HUES64 (cell line): ENCODE data around the gene SCARB2. TPM values are rescaled to one million over a fixed set of nuclear protein-coding genes. Genes with fewer than 3 reads are reported as not detected.

ENCODE experiments used
- H3K27ac ChIP-seq: 2 replicates; pipeline ENCODE4 v1.7.0; 2013; ENCODE audit warnings: low read depth, low read length, inconsistent platforms
- H3K27me3 ChIP-seq: 2 replicates; pipeline ENCODE4 v1.6.1; 2013; ENCODE audit warnings: mild to moderate bottlenecking, low read length; ENCODE audit not compliant: insufficient read depth
- H3K36me3 ChIP-seq: 2 replicates; pipeline ENCODE4 v1.6.1; 2013; ENCODE audit warnings: mild to moderate bottlenecking, low read length; ENCODE audit not compliant: insufficient read depth
- H3K4me1 ChIP-seq: 2 replicates; pipeline ENCODE4 v1.6.1; 2013; ENCODE audit warnings: mild to moderate bottlenecking, low read length, moderate library complexity; ENCODE audit not compliant: insufficient read depth
- H3K4me3 ChIP-seq: 2 replicates; pipeline ENCODE4 v1.5.1; 2013; ENCODE audit warnings: mild to moderate bottlenecking, low read length, moderate library complexity
- H3K9ac ChIP-seq: 2 replicates; pipeline ENCODE4 v1.6.1; 2013; ENCODE audit warnings: mild to moderate bottlenecking, low read depth, low read length
- H3K9me3 ChIP-seq: 2 replicates; pipeline ENCODE4 v1.6.1; 2013; ENCODE audit warnings: low read depth, low read length; ENCODE audit not compliant: insufficient read depth
- WGBS: fragments of 150-250, 120-280 bp; methylation state at CpG from one replicate; pipeline ENCODE4 v1.1.7; 2013; ENCODE audit warnings: missing lambda C conversion rate; 5-methylcytosine and 5-hydroxymethylcytosine counted together
- polyA plus RNA-seq, 2 experiments: library from polyadenylated mRNA; stranded (reverse); fragments of 50-300 nt; gene quantifications; one replicate each; pipeline ENCODE4 v1.2.3, GENCODE V29; 2013

SCARB2 gene, protein sequence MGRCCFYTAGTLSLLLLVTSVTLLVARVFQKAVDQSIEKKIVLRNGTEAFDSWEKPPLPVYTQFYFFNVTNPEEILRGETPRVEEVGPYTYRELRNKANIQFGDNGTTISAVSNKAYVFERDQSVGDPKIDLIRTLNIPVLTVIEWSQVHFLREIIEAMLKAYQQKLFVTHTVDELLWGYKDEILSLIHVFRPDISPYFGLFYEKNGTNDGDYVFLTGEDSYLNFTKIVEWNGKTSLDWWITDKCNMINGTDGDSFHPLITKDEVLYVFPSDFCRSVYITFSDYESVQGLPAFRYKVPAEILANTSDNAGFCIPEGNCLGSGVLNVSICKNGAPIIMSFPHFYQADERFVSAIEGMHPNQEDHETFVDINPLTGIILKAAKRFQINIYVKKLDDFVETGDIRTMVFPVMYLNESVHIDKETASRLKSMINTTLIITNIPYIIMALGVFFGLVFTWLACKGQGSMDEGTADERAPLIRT
- 26.0 TPM for polyA plus RNA-seq (2013, experiment 1 of 2)
- 37.6 TPM for polyA plus RNA-seq (2013, experiment 2 of 2)

DNA sequence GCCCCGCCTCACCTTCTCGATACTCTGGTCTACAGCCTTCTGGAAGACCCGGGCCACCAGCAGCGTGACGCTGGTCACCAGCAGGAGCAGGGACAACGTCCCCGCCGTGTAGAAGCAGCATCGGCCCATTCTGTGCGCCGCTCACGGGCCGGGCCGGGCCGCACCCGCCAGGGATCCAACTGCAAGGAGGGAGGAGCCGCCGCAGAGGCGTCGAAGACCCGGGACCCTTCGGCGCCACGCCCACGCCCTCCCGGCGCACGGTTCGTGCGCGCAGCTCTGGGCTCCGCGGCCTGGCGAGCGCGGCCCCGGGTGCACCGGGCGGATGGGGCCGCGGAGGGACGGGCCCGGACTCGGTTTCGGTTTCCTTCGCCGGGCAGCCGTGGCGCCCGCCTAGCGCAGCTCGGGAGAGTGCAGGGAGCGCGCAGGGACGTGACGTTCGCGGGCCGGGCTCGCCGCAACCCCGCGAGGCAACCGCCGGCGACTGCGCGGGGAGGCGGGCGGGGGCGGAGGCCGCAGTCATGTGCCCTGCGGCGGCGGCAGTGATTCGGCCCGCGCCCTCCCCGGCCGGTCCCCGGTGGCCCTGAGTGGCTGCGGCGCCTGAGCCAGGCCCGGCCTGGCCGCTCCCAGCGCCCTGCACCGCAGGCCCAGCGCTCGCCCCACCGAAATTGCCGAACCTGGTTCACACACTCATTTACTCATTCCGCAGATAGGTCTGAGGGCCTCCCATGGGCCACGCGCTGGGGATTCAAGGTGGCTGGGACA, at the start of gene SCARB2:
Gene SCARB2 (minus strand): TSS at position 410 of the 762 bp plus-strand sequence. CDS start 281 bp downstream, at position 129.
- Histone ChIP-seq H3K27me3 (peaks cover 6% of the 10 kb centered on the region; the same call in 1 of the 2 replicates), H3K27ac (peak within 1 kb of the TSS; percentile 84), H3K9ac (peak within 1 kb of the TSS; percentile 83), H3K4me1 (peaks cover 29% of the 10 kb centered on the region), H3K4me3 (peak within 1 kb of the TSS; percentile 81), H3K36me3 (no peaks in the 10 kb centered on the region), H3K9me3 (no peaks in the 10 kb centered on the region)
- under 1% methylated on average over 94 of the region's 94 CpGs for WGBS

DNA sequence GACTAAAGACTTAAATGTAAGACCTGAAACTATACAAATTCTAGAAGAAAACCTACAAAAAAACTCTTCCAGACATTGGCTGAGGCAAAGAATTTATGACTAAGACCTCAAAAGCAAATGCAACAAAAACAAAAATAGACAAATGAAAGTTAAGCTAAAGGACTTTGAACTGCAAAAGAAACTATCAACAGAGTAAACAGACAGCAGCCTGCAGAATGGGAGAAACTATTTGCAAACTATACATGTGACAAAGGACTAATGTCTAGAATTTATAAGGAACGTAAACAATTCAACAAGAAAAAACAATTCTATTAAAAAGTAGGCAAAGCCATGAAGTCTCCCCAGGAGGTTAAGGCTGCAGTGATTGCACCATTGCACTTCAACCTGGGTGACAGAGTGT, 46.9 kb upstream of the SCARB2 start:
- Histone ChIP-seq H3K4me3 (no peak overlapping the region), H3K9ac (no peak overlapping the region), H3K9me3 (no peaks in the 10 kb centered on the region), H3K27ac (no peak overlapping the region), H3K27me3 (no peaks in the 10 kb centered on the region), H3K4me1 (no peaks in the 10 kb centered on the region), H3K36me3 (no peaks in the 10 kb centered on the region)
- WGBS, result 67% methylated on average over 1 of the region's 1 CpG

DNA sequence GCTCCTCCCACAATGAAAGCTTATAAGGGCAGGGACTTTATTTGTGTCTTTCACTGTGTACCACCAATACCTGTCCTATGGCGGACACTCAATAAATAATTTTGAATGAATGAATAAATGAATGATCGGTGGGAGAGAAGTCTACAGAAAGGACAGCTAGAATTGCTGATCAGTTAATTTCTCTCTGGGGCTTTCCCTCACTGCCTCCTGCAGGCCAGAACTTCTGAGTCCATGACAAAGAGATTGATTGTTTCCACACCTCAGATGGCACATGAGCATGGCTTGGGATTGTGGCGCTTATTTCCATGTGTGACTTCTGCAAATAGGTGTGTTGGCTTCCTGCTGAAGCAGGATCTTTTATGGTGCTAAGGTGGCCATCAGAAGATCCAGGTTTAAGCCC, 44.2 kb upstream of the SCARB2 start:
- peaks cover 4% of the 10 kb centered on the region; the same call in 1 of the 2 replicates for H3K27me3 ChIP-seq
- WGBS, result 91% methylated on average over 3 of the region's 3 CpGs
- no peak overlapping the region for H3K27ac ChIP-seq
- no peaks in the 10 kb centered on the region for H3K9me3 ChIP-seq
- H3K36me3 ChIP-seq, result no peaks in the 10 kb centered on the region
- no peak overlapping the region for H3K9ac ChIP-seq
- H3K4me3 ChIP-seq, result no peak overlapping the region
- no peaks in the 10 kb centered on the region for H3K4me1 ChIP-seq

DNA sequence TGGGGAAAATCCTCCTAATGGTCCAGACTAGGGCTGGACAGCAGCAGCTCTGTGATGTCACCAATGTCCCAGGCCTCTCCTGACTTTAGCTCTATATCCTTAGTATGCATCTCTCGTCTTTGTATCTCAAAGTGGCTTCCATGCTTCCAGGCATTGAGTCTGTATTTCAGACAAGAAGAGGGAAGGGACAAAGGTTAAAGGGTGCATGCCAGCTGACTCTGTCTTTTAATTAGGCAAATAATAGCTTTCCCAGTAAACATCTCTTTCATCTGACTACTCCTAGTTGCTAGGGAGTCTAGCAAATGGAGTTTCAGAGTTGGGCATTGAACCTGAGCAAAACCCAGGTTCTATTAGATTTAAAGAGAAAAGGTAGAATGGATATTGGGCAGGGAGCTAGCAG, 43.3 kb upstream of the SCARB2 start:
- WGBS, result 85% methylated on average over 1 of the region's 1 CpG
- Histone ChIP-seq H3K27me3 (peaks cover 13% of the 10 kb centered on the region), H3K9me3 (no peaks in the 10 kb centered on the region), H3K36me3 (no peaks in the 10 kb centered on the region), H3K4me1 (no peaks in the 10 kb centered on the region), H3K27ac (no peak overlapping the region), H3K9ac (no peak overlapping the region), H3K4me3 (no peak overlapping the region)

DNA sequence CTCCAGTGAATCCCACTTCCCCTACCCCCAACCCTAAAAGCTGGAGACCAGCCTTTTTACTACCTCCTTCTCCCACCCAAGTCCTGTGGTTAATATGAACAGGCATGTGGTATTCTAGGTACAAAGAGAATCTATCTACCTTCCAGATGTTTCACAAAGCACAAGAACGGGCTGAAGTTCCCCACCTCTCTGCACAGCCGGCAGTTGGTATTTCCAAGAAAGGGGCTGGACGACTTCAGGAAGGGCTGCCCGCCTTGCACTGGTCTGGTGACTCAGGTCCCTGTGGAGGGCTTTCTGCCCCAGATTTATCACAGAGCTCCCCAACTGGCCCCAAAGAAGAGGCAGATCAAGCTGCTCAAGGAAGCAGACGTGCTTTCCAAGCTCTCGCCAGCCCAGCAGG, 42.4 kb upstream of the SCARB2 start:
- H3K9me3 ChIP-seq, result no peaks in the 10 kb centered on the region
- peaks cover 2% of the 10 kb centered on the region; the same call in 1 of the 2 replicates for H3K4me1 ChIP-seq
- no peak overlapping the region for H3K9ac ChIP-seq
- no peak overlapping the region for H3K27ac ChIP-seq
- WGBS, result 92% methylated on average over 6 of the region's 6 CpGs
- no peaks in the 10 kb centered on the region for H3K36me3 ChIP-seq
- H3K4me3 ChIP-seq, result no peak overlapping the region
- H3K27me3 ChIP-seq, result peaks cover 19% of the 10 kb centered on the region

DNA sequence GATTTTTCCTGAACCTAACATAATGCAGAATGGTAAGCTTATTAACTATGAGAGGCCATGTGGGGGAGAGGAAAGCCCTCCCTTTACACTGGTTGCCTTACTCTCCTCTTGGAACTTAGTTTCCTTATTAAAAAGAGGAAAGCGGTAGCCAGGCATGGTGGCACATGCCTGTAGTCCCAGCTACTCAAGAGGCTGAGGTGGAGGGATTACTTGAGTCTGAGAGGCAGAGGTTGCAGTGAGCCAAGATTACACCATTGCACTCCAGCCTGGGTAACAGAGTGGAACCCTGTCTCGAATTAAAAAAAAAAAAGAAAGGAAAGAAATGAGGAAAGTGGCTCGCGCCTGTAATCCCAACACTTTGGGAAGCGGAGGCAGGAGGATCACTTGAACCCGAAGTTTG, 39.9 kb upstream of the SCARB2 start:
- Histone ChIP-seq H3K4me3 (no peak overlapping the region), H3K36me3 (no peaks in the 10 kb centered on the region), H3K9ac (no peak overlapping the region), H3K27me3 (peaks cover 28% of the 10 kb centered on the region), H3K4me1 (peaks cover 10% of the 10 kb centered on the region; the same call in 1 of the 2 replicates), H3K27ac (no peak overlapping the region), H3K9me3 (no peaks in the 10 kb centered on the region)
- 84% methylated on average over 6 of the region's 6 CpGs for WGBS

DNA sequence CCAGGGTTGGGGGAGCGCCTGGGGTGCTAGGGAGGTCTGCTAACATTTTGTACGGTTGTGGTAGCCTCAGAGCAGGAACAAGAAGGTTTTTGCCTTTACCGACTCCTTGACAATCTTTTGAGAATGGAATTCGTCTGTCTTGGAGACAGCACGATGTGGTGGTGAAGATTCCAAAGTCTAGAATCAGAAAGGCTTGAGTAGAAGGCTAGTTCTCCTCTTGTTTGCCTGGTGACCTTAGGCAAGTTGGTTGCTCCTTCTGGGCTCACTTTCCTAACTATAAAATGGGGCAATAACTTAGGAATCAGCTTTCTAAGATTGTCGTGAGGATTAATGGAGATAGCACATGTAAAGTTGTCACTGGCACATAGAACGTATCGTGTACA, 38.6 kb upstream of the SCARB2 start:
- Histone ChIP-seq H3K9ac (no peak overlapping the region), H3K27ac (no peak overlapping the region)
- WGBS, result 84% methylated on average over 8 of the region's 8 CpGs

DNA sequence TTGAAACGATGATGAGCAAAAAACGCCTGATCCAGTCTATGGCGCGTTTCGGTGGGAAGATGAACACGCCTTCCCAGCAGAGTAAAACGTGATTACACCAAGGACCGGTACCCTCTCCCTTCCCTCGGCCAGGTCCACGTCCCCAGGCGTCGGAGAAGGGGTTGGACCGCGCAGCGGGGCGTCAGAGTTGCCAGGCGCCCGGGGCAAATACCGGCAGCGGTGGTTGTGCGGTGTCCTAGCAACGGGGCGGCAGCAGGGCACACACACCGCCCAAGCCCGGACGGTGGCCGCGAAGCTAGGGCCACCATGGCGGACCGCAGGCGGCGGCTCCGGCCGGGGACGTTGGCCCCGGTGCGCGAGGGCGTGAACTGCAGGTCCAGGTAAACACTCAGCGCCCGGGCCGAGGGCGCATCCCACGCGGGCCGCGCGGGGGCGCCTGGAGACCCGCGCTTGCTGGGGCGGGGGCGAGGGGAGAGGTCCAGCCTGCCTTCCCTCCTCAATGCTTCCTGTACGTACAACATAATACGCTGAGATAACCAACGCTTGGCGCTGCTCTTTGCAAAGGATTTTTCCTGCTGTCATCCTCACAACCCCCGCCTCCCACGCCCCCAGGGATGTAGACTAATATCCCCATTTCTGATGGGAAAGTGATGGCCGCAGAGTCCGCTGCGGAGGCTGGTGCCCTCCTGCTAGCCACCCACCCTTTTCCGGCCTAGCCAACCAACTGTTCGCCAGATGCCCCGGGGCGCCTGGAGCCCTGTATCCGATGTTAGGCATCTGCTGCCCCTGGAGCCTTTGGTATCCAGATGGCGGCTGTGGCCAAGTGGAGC, 38.0 kb upstream of the SCARB2 start, which contains the start of gene FAM47E:
Gene FAM47E (plus strand): TSS at position 281 of the 830 bp plus-strand sequence. CDS start 26 bp downstream, at position 307.
- Histone ChIP-seq H3K27ac (no peak within 1 kb of the TSS), H3K9ac (peak within 1 kb of the TSS; percentile 61), H3K4me3 (peak within 1 kb of the TSS; percentile 52)

More for the DNA sequence above, 38.6 kb upstream of the SCARB2 start:
- peaks cover 10% of the 10 kb centered on the region; the same call in 1 of the 2 replicates for H3K4me1 ChIP-seq
- peak overlapping the region; percentile 52 for H3K4me3 ChIP-seq
- H3K36me3 ChIP-seq, result no peaks in the 10 kb centered on the region
- H3K27me3 ChIP-seq, result peaks cover 28% of the 10 kb centered on the region
- H3K9me3 ChIP-seq, result no peaks in the 10 kb centered on the region

DNA sequence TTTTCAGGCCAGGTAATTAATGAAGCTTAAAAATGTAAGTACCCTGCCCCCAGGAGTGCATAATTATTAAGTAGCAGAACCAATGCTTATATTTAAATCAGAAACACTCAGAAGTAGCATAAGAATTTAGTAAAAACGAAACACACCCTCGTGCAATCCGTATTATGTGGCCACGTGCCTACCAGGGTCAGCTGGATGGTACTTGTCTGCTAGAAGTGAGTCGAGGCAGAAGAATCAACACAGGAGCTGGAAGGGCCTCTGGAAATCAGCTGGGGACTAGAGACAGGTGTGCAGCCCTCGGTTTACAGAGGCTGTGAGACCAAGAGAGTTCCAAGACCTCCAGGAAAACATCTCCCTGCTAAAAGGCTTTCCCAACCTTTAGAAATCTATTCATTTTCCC, 37.3 kb upstream of the SCARB2 start:
- peaks cover 28% of the 10 kb centered on the region for H3K27me3 ChIP-seq

More for the DNA sequence above, 38.0 kb upstream of the SCARB2 start, which contains the start of gene FAM47E:
- peaks cover 28% of the 10 kb centered on the region for H3K27me3 ChIP-seq
- H3K4me1 ChIP-seq, result peaks cover 10% of the 10 kb centered on the region; the same call in 1 of the 2 replicates
- H3K9me3 ChIP-seq, result no peaks in the 10 kb centered on the region
- no peaks in the 10 kb centered on the region for H3K36me3 ChIP-seq
- WGBS, result 10% methylated on average over 68 of the region's 68 CpGs

DNA sequence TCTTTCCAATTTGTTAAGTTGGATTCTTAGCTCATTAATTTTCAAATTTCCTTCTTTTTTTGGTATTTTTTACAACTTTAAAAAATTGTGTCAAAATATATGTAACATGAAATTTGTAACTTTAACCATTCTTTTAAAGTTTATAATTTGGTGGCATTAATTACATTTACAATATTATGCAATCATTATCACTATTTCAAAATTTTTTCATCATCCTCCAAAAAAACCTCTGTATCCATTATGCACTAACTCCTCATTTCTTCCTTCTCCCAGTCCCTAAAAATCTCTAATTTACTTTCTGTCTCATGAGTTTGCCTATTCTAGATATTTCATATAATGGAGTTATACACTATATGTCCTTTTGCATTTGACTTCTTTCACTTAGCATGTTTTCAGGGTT, 33.2 kb upstream of the SCARB2 start:
- H3K9me3 ChIP-seq, result no peaks in the 10 kb centered on the region
- peaks cover 15% of the 10 kb centered on the region for H3K27me3 ChIP-seq
- no peak overlapping the region for H3K9ac ChIP-seq
- H3K4me3 ChIP-seq, result no peak overlapping the region
- peaks cover 10% of the 10 kb centered on the region; the same call in 1 of the 2 replicates for H3K4me1 ChIP-seq
- no peak overlapping the region for H3K27ac ChIP-seq
- H3K36me3 ChIP-seq, result no peaks in the 10 kb centered on the region

More for the DNA sequence above, 37.3 kb upstream of the SCARB2 start:
- H3K9me3 ChIP-seq, result no peaks in the 10 kb centered on the region
- H3K4me3 ChIP-seq, result peak overlapping the region; percentile 52
- H3K4me1 ChIP-seq, result peaks cover 10% of the 10 kb centered on the region; the same call in 1 of the 2 replicates
- H3K27ac ChIP-seq, result no peak overlapping the region
- no peaks in the 10 kb centered on the region for H3K36me3 ChIP-seq
- WGBS, result 35% methylated on average over 6 of the region's 6 CpGs
- H3K9ac ChIP-seq, result peak overlapping the region; percentile 61; the same call in 1 of the 2 replicates
